ENCODE data around the gene EXOC4.

The EXOC4 gene

GRCh38 chr7:133753513-133753912, 500.6 kb downstream of the EXOC4 start:
- Histone ChIP-seq H3K4ac (ENCODE audit: low read length) (no peak overlapping the region), H3K4me3 (ENCODE audit: low read length in 2 of 2) (no peak overlapping the region), H3K23ac (ENCODE audit: low read depth, low read length, poor library complexity) (no peak overlapping the region), H2AFZ (ENCODE audit: low read length) (no peak overlapping the region), H2BK120ac (ENCODE audit: low read depth, low read length) (no peak overlapping the region), H3K4me2 (ENCODE audit: insufficient read depth, low read length, poor library complexity, severe bottlenecking) (no peak overlapping the region), H2BK5ac (ENCODE audit: low read length) (no peak overlapping the region), H3K18ac (ENCODE audit: low read length) (no peak overlapping the region), H3K4me1 (ENCODE audit: control insufficient read depth in 2 of 2, insufficient read depth in 1 of 2, low read depth in 1 of 2, low read length in 2 of 2) (no peaks in the 10 kb centered on the region), H3K9ac (ENCODE audit: low read depth, low read length, poor library complexity) (no peak overlapping the region), H2BK15ac (ENCODE audit: low read length) (no peak overlapping the region), H3K36me3 (replicated peaks in 1 of 2; ENCODE audit: control insufficient read depth in 2 of 2, insufficient read depth in 2 of 2, low read length in 2 of 2) (no peaks in the 10 kb centered on the region), H3K27ac (replicated peaks; ENCODE audit: low read length) (no peak overlapping the region), H2BK12ac (ENCODE audit: low read length) (no peak overlapping the region), H3K14ac (ENCODE audit: low read length) (no peak overlapping the region), H2AK5ac (ENCODE audit: low read depth, low read length) (no peak overlapping the region), H3K27me3 (ENCODE audit: control insufficient read depth in 3 of 3, insufficient read depth in 3 of 3, low read depth in 1 of 3, low read length in 3 of 3) (no peaks in the 10 kb centered on the region), H4K91ac (ENCODE audit: low read depth, low read length, poor library complexity) (no peak overlapping the region), H4K8ac (ENCODE audit: low read depth, low read length) (no peak overlapping the region), H3K9me3 (replicated peaks in 1 of 2; ENCODE audit: control insufficient read depth in 2 of 2, insufficient read depth in 1 of 2, low read depth in 1 of 2, low read length in 2 of 2) (no peaks in the 10 kb centered on the region), H3K79me1 (ENCODE audit: low read depth, low read length) (no peaks in the 10 kb centered on the region)
- WGBS, 2 donors (ENCODE audit: extremely low coverage in 2 of 2, insufficient read length in 2 of 2, insufficient replicate concordance in 1 of 2), result no CpG with 5 or more reads among the region's 5 CpGs
- no peak for DNase-seq (ENCODE audit: low spot score)

- no CpG with 5 or more reads among the region's 1 CpG for WGBS, 2 donors (ENCODE audit: extremely low coverage in 2 of 2, insufficient read length in 2 of 2, insufficient replicate concordance in 1 of 2)
These were observed 501.8 kb downstream of the EXOC4 start for GRCh38 chr7:133754708-133755107.

GRCh38 chr7:133755901-133756300, 503.0 kb downstream of the EXOC4 start:
- H3K9me3 ChIP-seq (replicated peaks in 1 of 2; ENCODE audit: control insufficient read depth in 2 of 2, insufficient read depth in 1 of 2, low read depth in 1 of 2, low read length in 2 of 2), result no peaks in the 10 kb centered on the region
- H2BK12ac ChIP-seq (ENCODE audit: low read length), result no peak overlapping the region
- no peak overlapping the region for H3K27ac ChIP-seq (replicated peaks; ENCODE audit: low read length)
- no peak overlapping the region for H4K8ac ChIP-seq (ENCODE audit: low read depth, low read length)
- no peak overlapping the region for H3K18ac ChIP-seq (ENCODE audit: low read length)
- H2AK5ac ChIP-seq (ENCODE audit: low read depth, low read length), result no peak overlapping the region
- no peak overlapping the region for H2BK15ac ChIP-seq (ENCODE audit: low read length)
- DNase-seq (ENCODE audit: low spot score), result no peak
- no peak overlapping the region for H3K23ac ChIP-seq (ENCODE audit: low read depth, low read length, poor library complexity)
- no peak overlapping the region for H3K4ac ChIP-seq (ENCODE audit: low read length)
- H3K27me3 ChIP-seq (ENCODE audit: control insufficient read depth in 3 of 3, insufficient read depth in 3 of 3, low read depth in 1 of 3, low read length in 3 of 3), result no peaks in the 10 kb centered on the region
- no peak overlapping the region for H2BK5ac ChIP-seq (ENCODE audit: low read length)
- H3K14ac ChIP-seq (ENCODE audit: low read length), result no peak overlapping the region
- no peaks in the 10 kb centered on the region for H3K79me1 ChIP-seq (ENCODE audit: low read depth, low read length)
- no peak overlapping the region for H2AFZ ChIP-seq (ENCODE audit: low read length)
- H3K36me3 ChIP-seq (replicated peaks in 1 of 2; ENCODE audit: control insufficient read depth in 2 of 2, insufficient read depth in 2 of 2, low read length in 2 of 2), result no peaks in the 10 kb centered on the region
- H3K4me1 ChIP-seq (ENCODE audit: control insufficient read depth in 2 of 2, insufficient read depth in 1 of 2, low read depth in 1 of 2, low read length in 2 of 2), result no peaks in the 10 kb centered on the region
- no peak overlapping the region for H3K4me2 ChIP-seq (ENCODE audit: insufficient read depth, low read length, poor library complexity, severe bottlenecking)
- H3K9ac ChIP-seq (ENCODE audit: low read depth, low read length, poor library complexity), result no peak overlapping the region
- no peak overlapping the region for H4K91ac ChIP-seq (ENCODE audit: low read depth, low read length, poor library complexity)
- H2BK120ac ChIP-seq (ENCODE audit: low read depth, low read length), result no peak overlapping the region
- no peak overlapping the region for H3K4me3 ChIP-seq (ENCODE audit: low read length in 2 of 2)

More at GRCh38 chr7:133754708-133755107, 501.8 kb downstream of the EXOC4 start:
- Histone ChIP-seq H2AFZ (ENCODE audit: low read length) (no peak overlapping the region), H3K27me3 (ENCODE audit: control insufficient read depth in 3 of 3, insufficient read depth in 3 of 3, low read depth in 1 of 3, low read length in 3 of 3) (no peaks in the 10 kb centered on the region), H3K27ac (replicated peaks; ENCODE audit: low read length) (no peak overlapping the region), H2BK120ac (ENCODE audit: low read depth, low read length) (no peak overlapping the region), H3K36me3 (replicated peaks in 1 of 2; ENCODE audit: control insufficient read depth in 2 of 2, insufficient read depth in 2 of 2, low read length in 2 of 2) (no peaks in the 10 kb centered on the region), H3K4me1 (ENCODE audit: control insufficient read depth in 2 of 2, insufficient read depth in 1 of 2, low read depth in 1 of 2, low read length in 2 of 2) (no peaks in the 10 kb centered on the region), H3K18ac (ENCODE audit: low read length) (no peak overlapping the region), H3K14ac (ENCODE audit: low read length) (no peak overlapping the region), H2BK15ac (ENCODE audit: low read length) (no peak overlapping the region), H3K9me3 (replicated peaks in 1 of 2; ENCODE audit: control insufficient read depth in 2 of 2, insufficient read depth in 1 of 2, low read depth in 1 of 2, low read length in 2 of 2) (no peaks in the 10 kb centered on the region), H4K8ac (ENCODE audit: low read depth, low read length) (no peak overlapping the region), H3K23ac (ENCODE audit: low read depth, low read length, poor library complexity) (no peak overlapping the region), H3K9ac (ENCODE audit: low read depth, low read length, poor library complexity) (no peak overlapping the region), H2AK5ac (ENCODE audit: low read depth, low read length) (no peak overlapping the region), H2BK5ac (ENCODE audit: low read length) (no peak overlapping the region), H4K91ac (ENCODE audit: low read depth, low read length, poor library complexity) (no peak overlapping the region), H2BK12ac (ENCODE audit: low read length) (no peak overlapping the region), H3K79me1 (ENCODE audit: low read depth, low read length) (no peaks in the 10 kb centered on the region), H3K4me2 (ENCODE audit: insufficient read depth, low read length, poor library complexity, severe bottlenecking) (no peak overlapping the region), H3K4me3 (ENCODE audit: low read length in 2 of 2) (no peak overlapping the region), H3K4ac (ENCODE audit: low read length) (no peak overlapping the region)
- no peak for DNase-seq (ENCODE audit: low spot score)

- Histone ChIP-seq H2BK5ac (ENCODE audit: low read length) (no peak overlapping the region), H2BK15ac (ENCODE audit: low read length) (no peak overlapping the region), H3K9ac (ENCODE audit: low read depth, low read length, poor library complexity) (no peak overlapping the region), H3K36me3 (replicated peaks in 1 of 2; ENCODE audit: control insufficient read depth in 2 of 2, insufficient read depth in 2 of 2, low read length in 2 of 2) (no peaks in the 10 kb centered on the region), H3K9me3 (replicated peaks in 1 of 2; ENCODE audit: control insufficient read depth in 2 of 2, insufficient read depth in 1 of 2, low read depth in 1 of 2, low read length in 2 of 2) (no peaks in the 10 kb centered on the region), H3K4ac (ENCODE audit: low read length) (no peak overlapping the region), H3K14ac (ENCODE audit: low read length) (no peak overlapping the region), H2BK120ac (ENCODE audit: low read depth, low read length) (no peak overlapping the region), H3K79me1 (ENCODE audit: low read depth, low read length) (no peaks in the 10 kb centered on the region), H2AFZ (ENCODE audit: low read length) (no peak overlapping the region), H3K23ac (ENCODE audit: low read depth, low read length, poor library complexity) (no peak overlapping the region), H4K8ac (ENCODE audit: low read depth, low read length) (no peak overlapping the region), H2AK5ac (ENCODE audit: low read depth, low read length) (no peak overlapping the region), H3K27ac (replicated peaks; ENCODE audit: low read length) (no peak overlapping the region), H4K91ac (ENCODE audit: low read depth, low read length, poor library complexity) (no peak overlapping the region), H3K4me3 (ENCODE audit: low read length in 2 of 2) (no peak overlapping the region), H3K4me2 (ENCODE audit: insufficient read depth, low read length, poor library complexity, severe bottlenecking) (no peak overlapping the region), H3K18ac (ENCODE audit: low read length) (no peak overlapping the region), H3K27me3 (ENCODE audit: control insufficient read depth in 3 of 3, insufficient read depth in 3 of 3, low read depth in 1 of 3, low read length in 3 of 3) (no peaks in the 10 kb centered on the region), H2BK12ac (ENCODE audit: low read length) (no peak overlapping the region), H3K4me1 (ENCODE audit: control insufficient read depth in 2 of 2, insufficient read depth in 1 of 2, low read depth in 1 of 2, low read length in 2 of 2) (peaks cover 0 to 5% of the 10 kb centered on the region in 2 donors)
- DNase-seq (ENCODE audit: low spot score), result no peak
- WGBS, 2 donors (ENCODE audit: extremely low coverage in 2 of 2, insufficient read length in 2 of 2, insufficient replicate concordance in 1 of 2), result no CpG with 5 or more reads among the region's 4 CpGs
These were observed 508.6 kb downstream of the EXOC4 start for GRCh38 chr7:133761443-133761842.
